COLO829 (cell line): ENCODE results near the gene PHIP.
"Not testable (repeated sequence)": the region's sequence is repeated elsewhere in the genome, so short reads cannot be mapped to it uniquely, and the experiment has no call there.

Experiments used
- DNase-seq: peaks from one replicate; pipeline ENCODE4 v3.0.0; 2012; ENCODE audit warnings: low spot score

PHIP gene

DNA sequence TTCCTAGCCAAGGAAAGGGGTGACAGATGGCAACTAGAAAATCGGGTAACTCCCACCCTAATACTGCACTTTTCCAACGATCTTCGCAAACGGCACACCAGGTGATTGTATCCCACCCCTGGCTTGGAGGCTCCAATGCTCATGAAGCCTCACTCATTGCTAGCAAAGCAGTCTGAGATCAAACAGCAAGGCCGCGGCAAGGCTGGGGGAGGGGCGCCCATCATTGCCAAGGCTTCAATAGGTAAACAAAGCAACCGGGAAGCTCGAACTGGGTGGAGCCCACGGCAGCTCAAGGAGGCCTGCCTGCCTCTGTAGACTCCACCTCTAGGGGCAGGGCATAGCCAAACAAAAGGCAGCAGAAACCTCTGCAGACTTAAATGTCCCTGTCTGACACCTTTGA is 156.9 kb downstream of the PHIP start:
- not testable (repeated sequence) for DNase-seq

DNA sequence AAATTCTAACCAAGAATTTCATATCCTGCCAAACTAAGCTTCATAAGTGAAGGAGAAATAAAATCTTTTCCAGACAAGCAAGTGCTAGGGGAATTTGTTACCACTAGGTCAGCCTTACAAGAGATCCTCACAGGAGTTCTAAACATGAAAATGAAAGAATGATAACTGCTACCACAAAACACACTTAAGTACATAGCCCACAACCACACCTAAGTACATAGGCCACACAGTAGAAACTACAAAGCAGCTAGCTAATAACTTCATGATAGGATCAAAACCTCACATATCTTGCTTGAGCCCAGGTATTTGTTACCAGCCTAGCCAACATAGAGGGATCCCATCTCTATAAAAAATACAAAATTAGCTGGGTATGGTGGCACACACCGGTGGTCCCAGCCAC is 160.3 kb downstream of the PHIP start:
- no peak for DNase-seq

DNA sequence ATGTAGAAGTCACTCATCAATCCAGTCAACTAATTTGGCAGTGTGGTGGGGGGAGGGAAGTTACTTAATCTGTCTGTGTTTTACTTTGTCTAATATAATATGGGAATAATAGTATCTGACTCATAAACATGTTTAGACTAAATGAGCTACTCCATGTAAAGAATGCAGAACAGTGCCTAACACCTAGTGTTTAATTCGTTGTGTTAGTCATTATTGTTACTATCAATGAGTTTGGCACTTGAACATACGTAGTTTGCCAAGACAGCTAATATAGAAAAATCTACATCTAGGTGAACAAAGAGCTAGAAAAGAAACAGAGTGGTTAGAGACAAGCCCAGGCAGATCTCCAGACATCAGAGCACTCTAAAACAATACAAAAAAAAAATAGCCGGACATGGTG is 161.6 kb downstream of the PHIP start:
- DNase-seq: no peak

DNA sequence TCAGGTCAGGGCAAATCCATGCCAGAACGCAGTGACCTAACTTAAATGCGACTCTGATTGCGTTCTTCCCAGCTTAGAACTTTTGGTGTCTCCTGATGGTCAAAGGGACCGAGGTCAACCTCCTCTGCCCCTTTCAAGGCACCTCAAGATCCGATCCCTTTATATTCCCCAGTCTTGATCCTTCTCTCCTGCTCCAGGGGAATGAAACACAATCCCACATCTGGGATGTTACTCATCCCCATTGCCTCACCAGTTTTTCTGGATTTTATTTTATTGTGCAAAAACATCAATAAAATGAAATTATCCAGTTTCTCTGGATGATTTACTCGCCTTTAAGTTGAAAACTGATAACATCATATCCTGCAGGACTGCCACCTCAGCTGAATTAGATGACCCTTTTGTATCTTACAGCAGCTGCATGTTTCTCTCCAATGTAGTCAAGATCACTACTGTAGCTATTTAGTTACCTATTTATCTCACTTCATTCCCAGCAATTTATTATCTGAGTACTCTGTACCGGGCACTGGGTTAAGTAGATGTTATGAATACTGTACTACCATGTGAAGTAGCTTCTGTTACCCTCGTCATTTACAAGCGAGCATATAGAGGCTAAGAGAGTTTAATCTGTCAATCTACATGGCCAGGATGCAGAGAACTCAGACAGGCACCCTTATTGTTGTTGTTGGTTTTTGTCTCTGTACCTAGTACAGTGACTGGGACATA is 166.7 kb downstream of the PHIP start:
- no peak for DNase-seq

DNA sequence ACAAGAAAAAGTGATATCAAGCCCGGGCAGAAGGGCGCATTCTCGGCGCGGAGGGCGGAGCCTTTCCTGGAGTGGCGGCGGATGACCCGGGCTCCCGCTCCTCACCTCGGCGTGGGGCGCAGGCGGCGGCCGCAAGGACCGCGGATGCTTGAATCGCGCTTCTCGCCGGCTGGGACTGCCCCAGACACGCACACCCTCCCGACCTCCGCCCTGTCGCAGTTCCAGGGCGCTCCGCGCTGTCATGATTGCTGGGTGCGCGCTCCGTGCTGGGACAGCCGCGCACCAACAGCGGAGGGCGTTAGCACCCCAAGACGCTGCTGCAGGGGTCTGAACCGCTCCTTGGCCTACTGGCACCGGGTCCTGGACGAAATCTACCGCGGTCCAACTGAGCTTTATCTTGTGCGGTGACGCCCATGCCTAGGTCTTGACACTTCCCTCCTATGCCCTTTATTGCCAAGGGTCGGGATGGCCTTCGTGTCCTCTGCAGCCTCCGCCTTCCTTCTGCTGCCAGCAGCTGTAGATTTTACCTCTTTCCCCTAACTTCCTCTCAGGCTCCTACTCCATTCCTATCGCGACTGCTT is 167.4 kb downstream of the PHIP start:
- no peak for DNase-seq

DNA sequence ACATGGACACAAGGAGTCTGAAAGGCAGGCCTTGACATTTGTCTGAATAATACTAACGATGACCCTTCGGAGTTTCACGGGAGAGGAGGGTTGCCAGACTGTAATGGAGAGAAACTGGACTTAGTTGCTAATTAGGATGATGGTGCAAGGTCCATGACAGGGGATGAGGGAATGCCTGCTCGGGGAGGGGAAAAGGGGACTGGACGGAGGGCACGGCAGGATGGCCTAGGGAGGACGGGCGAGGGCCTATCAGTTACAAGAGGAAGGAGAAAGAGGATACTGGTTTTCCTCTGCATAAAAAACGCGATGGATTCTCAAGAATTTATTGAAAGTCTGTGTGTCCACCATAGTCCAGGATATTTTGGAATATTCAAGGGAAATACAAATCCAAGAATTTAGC is 168.0 kb downstream of the PHIP start:
- DNase-seq: no peak

DNA sequence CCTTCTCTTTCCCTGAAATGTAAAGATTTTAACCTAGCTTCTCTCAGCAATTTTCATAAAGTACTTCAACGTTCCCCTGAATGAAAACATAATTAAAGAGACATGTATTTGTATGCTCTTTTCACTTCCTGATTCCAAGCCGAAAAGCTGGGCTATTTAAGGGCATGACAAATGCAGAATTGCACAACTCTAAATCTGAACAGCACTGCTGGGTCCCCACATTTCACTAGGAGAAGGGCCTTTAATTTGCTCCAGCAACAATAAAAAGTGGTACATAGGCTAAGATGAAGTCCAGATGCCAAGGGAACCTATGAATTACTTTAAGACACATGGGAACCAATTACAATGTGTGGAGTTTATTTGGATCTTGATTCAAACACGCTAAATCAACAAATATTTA is 168.7 kb downstream of the PHIP start:
- no peak for DNase-seq

DNA sequence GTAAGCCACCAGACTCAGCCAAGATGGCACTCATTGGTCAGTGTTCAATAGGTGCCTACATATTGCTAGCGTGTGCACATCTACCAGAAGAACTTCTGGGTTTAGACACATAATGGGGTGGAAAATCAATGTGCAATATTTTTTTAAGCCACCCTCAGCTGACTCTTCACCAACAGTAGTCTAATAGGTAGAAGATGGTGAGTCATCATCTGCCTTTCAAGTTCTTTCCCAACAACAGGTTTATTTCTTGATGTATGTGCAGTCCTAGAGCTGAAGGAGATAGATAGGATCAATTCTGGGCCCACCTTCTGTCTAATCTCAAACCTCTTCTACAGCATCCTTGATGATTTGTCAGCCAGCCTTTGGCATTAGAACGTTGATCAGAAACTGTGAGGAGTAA is 169.4 kb downstream of the PHIP start:
- DNase-seq: no peak

DNA sequence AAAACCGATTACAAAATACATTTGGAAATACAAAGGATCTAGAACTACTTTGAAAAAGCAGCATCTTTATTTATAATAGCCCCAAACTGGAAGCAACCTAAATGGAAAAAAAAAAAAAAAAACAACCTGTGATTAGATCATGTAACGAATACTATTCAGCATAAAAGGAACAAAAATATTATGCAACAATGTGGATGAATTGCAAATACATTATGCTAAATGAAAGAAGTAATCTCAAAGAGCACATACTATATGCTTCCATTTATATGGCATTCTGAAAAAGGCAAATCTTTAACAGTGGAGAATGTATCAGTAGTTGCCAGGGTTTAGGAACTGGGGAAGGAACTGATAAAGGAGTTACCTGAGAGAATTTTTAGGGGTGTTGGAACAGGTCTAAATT is 181.8 kb downstream of the PHIP start:
- DNase-seq: no peak

DNA sequence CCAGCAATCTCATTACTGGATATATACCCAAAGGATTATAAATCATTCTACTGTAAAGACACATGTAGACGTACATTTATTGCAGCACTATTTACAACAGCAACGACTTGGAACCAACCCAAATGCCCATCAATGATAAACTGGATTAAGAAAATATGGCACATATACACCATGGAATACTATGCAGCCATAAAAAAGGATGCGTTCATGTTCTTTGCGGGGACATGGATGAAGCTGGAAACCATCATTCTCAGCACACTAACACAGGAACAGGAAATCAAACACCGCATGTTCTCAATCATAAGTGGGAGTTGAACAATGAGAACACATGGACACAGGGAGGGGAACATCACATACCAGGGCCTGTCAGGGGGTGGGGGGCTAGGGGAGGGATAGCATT is 188.2 kb downstream of the PHIP start:
- DNase-seq: not testable (repeated sequence)
